GM23338 (cell line): ENCODE data around the gene GPR108. TPM values are rescaled to one million over a fixed set of nuclear protein-coding genes. Genes with fewer than 3 reads are reported as not detected.

Experiments used
- CREB1 ChIP-seq: fragments of 250-450 bp; sonication (Bioruptor Pico); IDR thresholded peaks from 2 replicates; pipeline ENCODE4 v1.5.0; 2020; ENCODE audit warnings: low read depth, mild to moderate bottlenecking, moderate library complexity
- JUNB ChIP-seq: IDR thresholded peaks from one replicate; pipeline ENCODE4 v1.6.1; 2016; ENCODE audit warnings: antibody characterized with exemption; ENCODE audit not compliant: unreplicated experiment
- NANOG ChIP-seq: IDR thresholded peaks from 2 replicates; pipeline ENCODE4 v1.6.1; 2016; ENCODE audit warnings: antibody characterized with exemption, borderline replicate concordance
- REST ChIP-seq: IDR thresholded peaks from one replicate; pipeline ENCODE4 v1.6.1; 2018; ENCODE audit warnings: antibody characterized with exemption; ENCODE audit not compliant: unreplicated experiment
- STAT1 ChIP-seq: IDR thresholded peaks from one replicate; pipeline ENCODE4 v1.6.1; 2016; ENCODE audit warnings: antibody characterized with exemption; ENCODE audit not compliant: unreplicated experiment
- ZNF114 ChIP-seq: fragments of 250-450 bp; sonication (Bioruptor Pico); IDR thresholded peaks from 2 replicates; pipeline ENCODE4 v1.5.0; 2020; ENCODE audit warnings: mild to moderate bottlenecking, moderate library complexity
- ZNF331 ChIP-seq: fragments of 250-450 bp; sonication (Bioruptor Pico); IDR thresholded peaks from 2 replicates; pipeline ENCODE4 v1.5.0; 2020; ENCODE audit warnings: low read depth, mild to moderate bottlenecking, moderate library complexity
- ZNF462 ChIP-seq: fragments of 250-450 bp; sonication (Bioruptor Pico); IDR thresholded peaks from 2 replicates; pipeline ENCODE4 v1.5.0; 2020; ENCODE audit warnings: mild to moderate bottlenecking, moderate library complexity
- polyA plus RNA-seq: library from polyadenylated mRNA; unstranded; fragments of >200 nt; fragmentation: Nextera tagmentation; extraction: Ambion mirVana; gene quantifications from 2 replicates; pipeline ENCODE4 v1.2.1, GENCODE V29; 2016
- total RNA-seq: library from RNA; depleted of rRNA; stranded (reverse); fragments of >200 nt; shearing (Covaris generic); gene quantifications from 2 replicates; pipeline ENCODE4 v1.2.3, GENCODE V29; 2014

Gene GPR108
- total and polyA plus RNA-seq, 2 experiments from 2014 or later, result 44.8 to 57.9 TPM

- TF ChIP-seq ZNF462 (CRISPR knock-in tag) (no peak), ZNF331 (no peak), STAT1 (no peak), JUNB (no peak), CREB1 (CRISPR knock-in tag) (no peak), ZNF114 (CRISPR knock-in tag) (no peak), NANOG (no peak), REST (no peak)
Measured at GRCh38 chr19:6718741-6719539, 18.4 kb downstream of the GPR108 start (continued).
